Astrocyte of the cerebellum (primary cell): ENCODE data around the gene LIPI.

Experiments used
- DNase-seq: peaks from one replicate; pipeline ENCODE4 v3.0.0-alpha.2; 2011; ENCODE audit warnings: low read depth
- H3K4me3 ChIP-seq: 2 replicates; pipeline ENCODE4 v1.5.1; 2011; ENCODE audit warnings: mild to moderate bottlenecking, low read depth, low read length, moderate library complexity
- in situ Hi-C: cut with HindIII; loops from 2 replicates; pipeline ENCODE4 v1.10.0; 2017; ENCODE audit warnings: low sequenced_read_pairs
- TF ChIP-seq, protein P1 (sequence below): IDR thresholded peaks from 2 replicates; pipeline ENCODE4 v1.5.1; 2012; ENCODE audit warnings: low read length, low read depth, moderate library complexity, mild to moderate bottlenecking; ENCODE audit errors: missing control alignments

LIPI gene

GRCh38 chr21:14076143-14076806 lies 134.5 kb downstream of the LIPI start:
- DNase-seq = no peak
- TF ChIP-seq, protein P1, sequence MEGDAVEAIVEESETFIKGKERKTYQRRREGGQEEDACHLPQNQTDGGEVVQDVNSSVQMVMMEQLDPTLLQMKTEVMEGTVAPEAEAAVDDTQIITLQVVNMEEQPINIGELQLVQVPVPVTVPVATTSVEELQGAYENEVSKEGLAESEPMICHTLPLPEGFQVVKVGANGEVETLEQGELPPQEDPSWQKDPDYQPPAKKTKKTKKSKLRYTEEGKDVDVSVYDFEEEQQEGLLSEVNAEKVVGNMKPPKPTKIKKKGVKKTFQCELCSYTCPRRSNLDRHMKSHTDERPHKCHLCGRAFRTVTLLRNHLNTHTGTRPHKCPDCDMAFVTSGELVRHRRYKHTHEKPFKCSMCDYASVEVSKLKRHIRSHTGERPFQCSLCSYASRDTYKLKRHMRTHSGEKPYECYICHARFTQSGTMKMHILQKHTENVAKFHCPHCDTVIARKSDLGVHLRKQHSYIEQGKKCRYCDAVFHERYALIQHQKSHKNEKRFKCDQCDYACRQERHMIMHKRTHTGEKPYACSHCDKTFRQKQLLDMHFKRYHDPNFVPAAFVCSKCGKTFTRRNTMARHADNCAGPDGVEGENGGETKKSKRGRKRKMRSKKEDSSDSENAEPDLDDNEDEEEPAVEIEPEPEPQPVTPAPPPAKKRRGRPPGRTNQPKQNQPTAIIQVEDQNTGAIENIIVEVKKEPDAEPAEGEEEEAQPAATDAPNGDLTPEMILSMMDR = no peak
- H3K4me3 ChIP-seq = no peak overlapping the region
- in situ Hi-C loops = no loop called here

- in situ Hi-C loops = no loop called here
- TF ChIP-seq, protein P1 = no peak
- DNase-seq = no peak
- no peak overlapping the region for H3K4me3 ChIP-seq
Observed at GRCh38 chr21:14075346-14076142, 135.2 kb downstream of the LIPI start.

DNA sequence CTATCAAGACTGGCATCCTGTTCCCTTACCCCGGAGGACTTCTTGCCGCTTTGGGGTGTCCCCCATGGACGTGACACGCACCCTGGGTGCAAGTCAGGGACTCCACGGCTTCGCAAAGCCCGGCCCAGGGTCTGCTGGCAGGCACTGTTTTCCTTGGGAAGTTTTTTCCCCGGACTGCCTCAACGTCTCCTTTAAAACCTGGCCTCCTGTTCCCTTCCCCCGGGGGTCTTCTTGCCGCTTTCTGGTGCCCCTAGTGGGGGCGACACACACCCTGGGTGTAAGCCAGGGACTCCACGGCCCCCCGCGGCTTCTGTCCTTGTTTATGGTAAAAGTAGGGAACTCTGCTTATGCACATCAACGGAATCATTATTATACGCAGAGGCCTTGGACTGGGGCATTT lies 136.6 kb downstream of the LIPI start:
- in situ Hi-C loops = no loop called here
- DNase-seq = no peak
- TF ChIP-seq, protein P1 = no peak
- H3K4me3 ChIP-seq = no peak overlapping the region

GRCh38 chr21:14073615-14074014 lies 137.1 kb downstream of the LIPI start:
- in situ Hi-C loops = no loop called here
- TF ChIP-seq, protein P1 = no peak
- H3K4me3 ChIP-seq = no peak overlapping the region
- DNase-seq = no peak

GRCh38 chr21:14072761-14073535 lies 137.8 kb downstream of the LIPI start:
- in situ Hi-C loops = no loop called here

More at GRCh38 chr21:14072761-14073535, 137.8 kb downstream of the LIPI start:
- DNase-seq = no peak
- TF ChIP-seq, protein P1 = no peak
- no peak overlapping the region for H3K4me3 ChIP-seq
